Urothelium cell line (cell line): ENCODE data around the gene NMRAL1.
A peak's percentile ranks its signal among the peaks of the same experiment; 100 is the strongest.

ENCODE experiments used
- DNase-seq: peaks from one replicate; pipeline ENCODE4 v3.0.0; 2011; ENCODE audit warnings: low spot score, mixed read lengths
- FAIRE-seq: peaks from 2 replicates; lab custom pipeline; 2011; peaks lifted over from hg19 to GRCh38; lab: Jason Lieb, UNC

NMRAL1 gene

DNA sequence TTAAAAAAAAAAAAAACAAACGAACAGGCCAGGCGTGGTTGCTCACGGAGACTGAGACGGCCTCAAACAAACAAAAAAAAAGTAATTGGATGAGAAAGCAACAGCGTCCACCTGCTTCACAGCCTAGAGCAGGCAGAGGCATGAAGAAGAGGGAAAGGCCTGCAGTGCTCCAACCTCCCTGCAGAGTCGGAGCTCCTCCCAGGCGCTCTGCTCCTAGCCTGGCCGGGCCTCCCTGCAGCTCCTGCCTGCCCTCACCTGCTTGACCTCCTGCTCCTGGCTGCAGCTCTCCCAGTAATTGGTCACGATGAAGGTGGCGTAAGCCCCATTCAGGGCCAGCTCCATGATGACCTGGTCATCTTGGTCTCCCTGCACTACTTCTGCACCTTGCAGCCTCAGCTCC, 5.5 kb downstream of the NMRAL1 start:
- FAIRE-seq (peak; percentile 13), DNase-seq (no peak)

DNA sequence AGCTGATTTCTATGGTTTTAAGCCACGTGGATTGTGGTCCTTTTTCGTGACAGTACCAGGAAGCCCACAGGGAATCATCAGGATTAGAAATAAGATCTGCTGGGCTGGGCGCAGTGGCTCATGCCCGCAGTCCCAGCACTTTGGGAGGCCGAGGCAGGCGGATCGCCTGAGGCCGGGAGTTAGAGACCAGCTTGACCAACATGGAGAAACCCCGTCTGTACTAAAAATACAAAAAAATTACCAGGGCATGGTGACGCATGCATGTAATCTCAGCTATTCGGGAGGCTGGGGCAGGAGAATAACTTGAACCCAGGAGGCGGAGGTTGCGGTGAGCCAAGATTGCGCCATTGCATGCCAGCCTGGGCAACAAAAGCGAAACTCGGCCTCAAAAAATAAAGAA, 6.5 kb downstream of the NMRAL1 start:
- DNase-seq: no peak
- no peak for FAIRE-seq

DNA sequence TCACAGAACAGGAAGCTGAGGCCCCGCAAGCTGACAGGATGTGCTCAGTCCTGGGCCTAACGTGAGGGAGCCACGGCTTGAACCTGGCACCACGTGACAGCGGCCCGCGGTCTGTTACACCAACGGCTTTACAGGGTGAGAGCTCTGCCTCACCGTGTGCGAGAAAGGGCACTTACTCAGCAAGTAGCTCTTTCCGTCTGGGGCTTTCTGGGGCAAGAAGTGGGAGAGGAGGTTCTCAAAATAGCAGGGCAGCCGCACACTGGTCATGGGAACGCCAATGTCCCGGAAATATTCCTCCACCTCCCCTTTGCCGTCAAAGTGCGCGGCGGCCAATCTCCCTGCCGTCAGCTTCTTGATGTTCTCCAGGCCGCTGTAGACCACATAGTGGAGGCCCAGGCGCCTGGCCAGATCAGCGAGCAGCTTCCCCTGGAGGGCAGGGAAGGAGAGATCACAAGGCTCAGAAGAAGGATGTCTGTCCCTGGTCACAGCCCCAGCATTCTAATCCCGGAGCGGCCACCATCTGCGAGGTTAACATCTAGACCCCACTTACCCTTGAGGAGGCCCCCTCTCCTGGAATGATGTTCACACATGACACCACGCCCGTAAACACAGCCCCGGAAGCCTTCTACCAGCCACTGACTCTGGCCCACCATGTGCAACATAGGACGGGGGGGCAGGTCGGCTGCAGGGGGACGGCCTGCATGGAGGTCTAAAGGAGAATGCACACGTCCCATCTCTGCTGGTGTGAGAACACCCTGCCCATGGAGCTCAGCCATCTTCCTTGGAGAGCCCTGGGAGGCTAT, 8.2 kb downstream of the NMRAL1 start:
- DNase-seq: no peak
- FAIRE-seq: no peak

DNA sequence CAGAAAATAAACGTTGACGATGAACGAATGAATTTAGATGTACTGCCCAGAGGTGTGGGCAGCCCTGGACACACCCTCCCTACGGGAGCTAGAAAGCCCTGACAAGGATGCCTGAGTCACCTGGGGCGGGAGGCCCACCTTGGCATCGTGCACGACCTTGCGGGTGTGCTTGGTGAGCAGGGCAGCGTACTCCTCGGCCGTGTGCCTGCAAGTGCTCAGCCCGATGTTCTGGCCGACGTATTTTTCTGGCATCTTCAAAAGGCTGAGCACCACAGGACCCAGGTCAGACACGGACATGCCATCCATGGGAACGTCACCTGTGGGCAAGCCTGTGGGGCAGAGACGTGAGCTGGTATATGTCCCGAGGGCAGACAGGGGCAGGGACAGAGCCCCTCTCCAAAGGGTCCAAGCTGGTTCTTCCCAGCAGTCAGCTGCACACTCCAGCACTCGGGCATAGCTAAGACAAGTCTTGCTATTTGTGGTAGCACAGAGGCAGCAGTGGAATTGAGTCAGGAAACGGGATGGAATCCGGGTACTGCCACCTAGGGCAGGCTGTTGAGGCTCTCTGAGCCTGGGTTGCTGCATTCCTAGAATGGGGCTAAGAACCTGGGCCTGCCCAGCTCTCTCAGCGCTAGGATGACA, 10.8 kb downstream of the NMRAL1 start:
- peak; percentile 20 for DNase-seq
- FAIRE-seq: no peak

GRCh38 chr16:4461250-4462085, 13.0 kb downstream of the NMRAL1 start:
- no peak for DNase-seq
- no peak for FAIRE-seq

- DNase-seq (no peak), FAIRE-seq (no peak)
Observed at GRCh38 chr16:4460936-4461249, 13.5 kb downstream of the NMRAL1 start.

- DNase-seq (no peak), FAIRE-seq (no peak)
Observed at GRCh38 chr16:4455951-4456350, 18.5 kb downstream of the NMRAL1 start.

- FAIRE-seq (no peak), DNase-seq (no peak)
Observed at GRCh38 chr16:4455081-4455480, 19.3 kb downstream of the NMRAL1 start.

- no peak for FAIRE-seq
- peak; percentile 20 for DNase-seq
Observed at GRCh38 chr16:4454623-4455022, 19.8 kb downstream of the NMRAL1 start.

GRCh38 chr16:4452674-4453073, 21.8 kb downstream of the NMRAL1 start:
- FAIRE-seq: peak; percentile 50
- DNase-seq: no peak

DNA sequence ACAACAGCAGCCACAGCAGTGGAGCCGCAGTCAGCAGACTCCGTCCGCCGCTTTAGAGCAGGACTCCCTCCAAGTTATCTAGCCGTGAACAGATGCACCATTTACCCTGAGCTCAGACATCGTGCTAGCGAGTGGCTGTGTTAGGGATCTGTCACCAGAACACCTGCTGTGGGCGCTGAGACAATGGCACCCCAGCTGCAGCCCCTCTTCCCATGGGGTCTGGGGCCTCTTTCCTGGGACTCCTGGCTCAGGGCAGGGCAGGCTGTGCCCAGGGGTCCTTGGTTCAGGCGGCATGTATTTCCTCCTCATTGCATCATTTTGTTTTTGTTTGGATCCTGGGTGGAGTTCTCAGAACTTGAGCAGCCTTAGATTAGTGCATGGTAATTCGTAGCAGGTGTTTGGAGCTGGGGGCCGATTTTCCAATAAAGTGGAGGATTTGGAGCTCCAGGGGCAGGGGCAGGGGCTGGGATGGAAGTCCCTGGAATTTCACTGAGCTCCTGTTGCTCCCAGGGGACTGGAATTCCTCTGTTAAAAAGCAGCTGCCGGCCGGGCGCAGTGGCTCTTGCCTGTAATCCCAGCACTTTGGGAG, 23.4 kb downstream of the NMRAL1 start:
- FAIRE-seq (no peak), DNase-seq (no peak)

GRCh38 chr16:4450430-4450829, 24.0 kb downstream of the NMRAL1 start:
- DNase-seq (no peak), FAIRE-seq (no peak)

DNA sequence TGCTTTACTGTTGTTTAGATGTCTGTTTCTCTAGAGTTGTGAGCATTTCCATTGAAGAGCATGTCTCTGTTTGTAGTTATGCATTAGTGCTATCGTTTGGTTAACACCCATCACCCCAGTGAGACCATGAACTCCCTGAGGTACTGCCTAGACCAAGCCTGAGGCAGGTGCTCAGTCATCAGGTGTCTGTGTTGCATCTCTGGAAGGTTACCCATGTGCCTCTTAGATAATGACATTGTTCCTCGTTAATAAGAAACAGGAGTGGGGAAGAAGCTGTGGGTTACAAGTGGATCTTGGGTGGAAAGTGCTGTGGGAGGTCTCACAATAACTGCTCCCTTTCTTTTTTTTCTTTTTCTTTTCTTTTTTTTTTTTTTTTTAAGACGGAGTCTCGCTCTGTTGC, 30.4 kb downstream of the NMRAL1 start:
- no peak for DNase-seq
- no peak for FAIRE-seq

- DNase-seq: no peak
- no peak for FAIRE-seq
Observed at GRCh38 chr16:4443271-4443670, 31.2 kb downstream of the NMRAL1 start.

DNA sequence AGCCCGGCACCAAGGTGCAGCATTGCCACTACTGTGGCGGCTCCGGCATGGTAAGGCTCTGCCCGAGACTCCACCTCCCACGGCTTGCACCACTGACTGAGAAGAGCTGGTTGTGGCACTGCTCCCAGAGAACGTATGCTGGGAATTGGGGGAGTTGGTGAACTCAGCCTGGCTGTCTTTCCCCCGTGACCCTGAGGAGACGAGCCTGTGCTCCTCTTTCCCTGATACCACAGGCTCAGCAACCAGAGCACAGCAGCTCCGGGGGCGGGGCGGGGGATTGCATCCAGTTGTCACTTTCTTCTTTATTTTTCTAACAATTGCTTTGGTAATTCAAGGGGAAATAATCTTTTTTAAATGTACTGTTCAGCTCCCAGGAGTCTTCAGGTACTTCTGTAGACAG, 32.1 kb downstream of the NMRAL1 start:
- FAIRE-seq (no peak), DNase-seq (no peak)

GRCh38 chr16:4437366-4437765, 37.1 kb downstream of the NMRAL1 start:
- DNase-seq: no peak
- no peak for FAIRE-seq

DNA sequence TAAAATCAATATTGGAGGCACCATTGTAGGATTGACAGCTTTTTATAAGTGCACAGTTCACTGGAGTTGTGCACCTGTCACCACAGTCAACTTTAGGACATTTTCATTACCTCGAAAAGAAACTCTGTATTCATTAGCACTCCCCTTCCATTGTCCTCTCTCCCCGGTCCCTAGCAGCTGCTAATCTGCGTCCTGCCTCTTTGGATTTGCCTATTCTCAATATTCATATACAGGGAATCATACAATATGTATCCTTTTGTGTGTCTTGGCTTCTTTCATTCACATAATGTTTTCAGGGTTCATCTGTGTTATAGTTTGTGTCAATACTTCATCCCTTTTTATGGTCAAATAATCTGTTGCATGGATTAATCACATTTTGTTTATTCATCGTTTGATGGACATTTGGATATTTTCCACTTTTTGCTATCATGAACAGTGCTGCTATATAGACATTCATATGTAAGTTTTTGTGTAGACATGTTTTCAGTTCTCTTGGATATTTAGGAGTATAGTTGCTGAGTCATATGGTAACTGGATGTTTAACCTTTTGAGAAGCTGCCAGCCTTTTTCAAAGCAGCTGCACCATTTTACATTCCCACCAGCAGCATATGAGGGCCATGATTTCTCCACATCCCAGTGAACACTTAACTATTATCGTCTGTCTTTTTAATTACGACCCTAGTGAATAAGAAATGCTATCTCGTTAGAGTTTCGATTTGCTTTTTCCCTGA, 38.9 kb downstream of the NMRAL1 start:
- FAIRE-seq (no peak), DNase-seq (no peak)

DNA sequence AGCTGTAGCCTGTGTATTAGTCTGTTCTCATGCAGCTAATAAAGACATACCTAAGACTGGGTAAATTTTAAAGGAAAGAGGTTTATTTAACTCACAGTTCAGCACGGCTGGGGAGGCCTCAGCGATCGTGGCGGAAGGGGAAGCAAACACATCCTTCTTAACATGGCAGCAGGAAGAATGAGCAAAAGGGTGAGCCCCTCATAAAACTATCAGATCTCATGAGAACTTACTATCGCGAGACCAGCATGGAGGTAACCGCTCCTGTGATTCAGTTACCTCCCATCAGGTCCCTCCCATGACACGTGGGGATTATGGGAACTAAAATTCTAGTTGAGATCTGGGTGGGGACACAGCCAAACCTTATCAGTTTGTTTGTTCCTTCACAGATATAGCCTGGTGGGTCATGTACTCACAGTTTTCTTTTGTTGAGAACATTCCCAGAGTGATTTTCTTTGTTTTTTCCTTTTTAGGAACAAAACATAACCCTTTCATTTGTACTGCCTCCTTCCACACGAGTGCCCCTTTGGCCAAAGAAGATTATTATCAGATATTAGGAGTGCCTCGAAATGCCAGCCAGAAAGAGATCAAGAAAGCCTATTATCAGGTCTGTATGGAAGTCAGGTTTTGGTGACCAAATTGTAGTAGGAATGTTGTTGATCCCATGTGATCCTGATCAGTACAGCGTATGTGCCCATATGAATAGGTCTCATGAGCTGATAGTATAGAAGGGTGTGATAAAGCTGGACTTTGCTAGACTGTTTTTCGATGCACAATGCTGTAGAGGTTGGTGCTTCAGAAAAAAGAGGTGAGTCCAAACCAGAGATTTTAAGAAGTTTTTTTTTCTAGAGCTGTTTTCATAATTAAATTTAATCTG, 40.3 kb downstream of the NMRAL1 start:
- FAIRE-seq (no peak), DNase-seq (no peak)

DNA sequence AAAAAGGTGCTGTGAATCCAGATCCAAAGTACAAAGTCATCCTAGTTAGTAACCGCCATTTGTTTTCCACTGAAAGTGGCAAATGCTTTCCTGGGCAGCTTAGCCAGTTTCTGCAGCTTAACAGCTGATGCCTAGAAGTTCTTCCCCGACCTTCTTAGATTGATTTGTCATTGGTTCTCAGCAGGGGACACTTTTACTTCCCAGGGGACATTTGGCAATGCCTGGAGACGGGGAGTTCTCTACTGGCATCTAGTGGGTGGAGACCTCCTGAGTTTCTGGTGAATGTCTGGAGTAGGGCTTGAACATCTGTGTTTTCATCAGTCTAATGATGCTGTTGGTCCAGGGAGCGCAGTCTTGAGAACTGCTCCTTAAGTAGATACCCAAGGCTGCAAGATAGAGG, 41.2 kb downstream of the NMRAL1 start:
- FAIRE-seq (no peak), DNase-seq (no peak)

GRCh38 chr16:4431023-4431422, 43.4 kb downstream of the NMRAL1 start:
- no peak for FAIRE-seq
- DNase-seq: no peak
